Measurements from ENCODE around the gene B3GNT5.

B3GNT5 gene

DNA sequence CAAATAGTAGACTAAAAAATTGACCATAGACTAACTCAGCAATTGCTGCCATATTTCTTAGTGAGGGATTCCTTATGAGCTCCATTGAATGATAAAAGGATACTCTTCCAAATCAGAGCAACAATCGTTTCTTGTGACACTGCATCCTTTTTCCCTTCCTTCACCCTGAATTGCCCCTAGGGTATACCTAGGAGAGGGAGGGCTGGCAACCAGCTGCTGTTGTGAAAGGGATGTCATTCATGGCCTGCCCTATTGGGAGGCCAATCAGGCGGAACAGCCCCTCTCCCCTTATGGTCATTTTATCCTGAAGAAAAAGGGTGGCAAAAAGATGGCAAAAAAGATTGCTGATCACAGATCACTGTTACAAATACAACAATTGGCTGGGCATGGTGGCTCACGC, 26.3 kb downstream of the B3GNT5 start:
- Histone ChIP-seq H3K36me3 (ENCODE audit: low read depth) (peaks cover 7% of the 10 kb centered on the region; the same call in 1 of the 2 replicates), H3K4me3 (ENCODE audit: severe bottlenecking) (no peak overlapping the region), H3K9me3 (ENCODE audit: severe bottlenecking) (no peaks in the 10 kb centered on the region), H3K27me3 (ENCODE audit: insufficient read depth, poor library complexity, severe bottlenecking) (no peaks in the 10 kb centered on the region), H3K4me1 (ENCODE audit: insufficient read depth, poor library complexity, severe bottlenecking) (peaks cover 47% of the 10 kb centered on the region), H3K27ac (ENCODE audit: poor library complexity, severe bottlenecking) (peak overlapping the region; percentile 78)
- DNase-seq (ENCODE audit: low spot score) (no peak), ATAC-seq (ENCODE audit: low read depth) (no peak)
- TF ChIP-seq, protein P1, sequence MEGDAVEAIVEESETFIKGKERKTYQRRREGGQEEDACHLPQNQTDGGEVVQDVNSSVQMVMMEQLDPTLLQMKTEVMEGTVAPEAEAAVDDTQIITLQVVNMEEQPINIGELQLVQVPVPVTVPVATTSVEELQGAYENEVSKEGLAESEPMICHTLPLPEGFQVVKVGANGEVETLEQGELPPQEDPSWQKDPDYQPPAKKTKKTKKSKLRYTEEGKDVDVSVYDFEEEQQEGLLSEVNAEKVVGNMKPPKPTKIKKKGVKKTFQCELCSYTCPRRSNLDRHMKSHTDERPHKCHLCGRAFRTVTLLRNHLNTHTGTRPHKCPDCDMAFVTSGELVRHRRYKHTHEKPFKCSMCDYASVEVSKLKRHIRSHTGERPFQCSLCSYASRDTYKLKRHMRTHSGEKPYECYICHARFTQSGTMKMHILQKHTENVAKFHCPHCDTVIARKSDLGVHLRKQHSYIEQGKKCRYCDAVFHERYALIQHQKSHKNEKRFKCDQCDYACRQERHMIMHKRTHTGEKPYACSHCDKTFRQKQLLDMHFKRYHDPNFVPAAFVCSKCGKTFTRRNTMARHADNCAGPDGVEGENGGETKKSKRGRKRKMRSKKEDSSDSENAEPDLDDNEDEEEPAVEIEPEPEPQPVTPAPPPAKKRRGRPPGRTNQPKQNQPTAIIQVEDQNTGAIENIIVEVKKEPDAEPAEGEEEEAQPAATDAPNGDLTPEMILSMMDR (IDR thresholded peaks at IDR 0.05; ENCODE audit: poor library complexity, severe bottlenecking), result no peak

DNA sequence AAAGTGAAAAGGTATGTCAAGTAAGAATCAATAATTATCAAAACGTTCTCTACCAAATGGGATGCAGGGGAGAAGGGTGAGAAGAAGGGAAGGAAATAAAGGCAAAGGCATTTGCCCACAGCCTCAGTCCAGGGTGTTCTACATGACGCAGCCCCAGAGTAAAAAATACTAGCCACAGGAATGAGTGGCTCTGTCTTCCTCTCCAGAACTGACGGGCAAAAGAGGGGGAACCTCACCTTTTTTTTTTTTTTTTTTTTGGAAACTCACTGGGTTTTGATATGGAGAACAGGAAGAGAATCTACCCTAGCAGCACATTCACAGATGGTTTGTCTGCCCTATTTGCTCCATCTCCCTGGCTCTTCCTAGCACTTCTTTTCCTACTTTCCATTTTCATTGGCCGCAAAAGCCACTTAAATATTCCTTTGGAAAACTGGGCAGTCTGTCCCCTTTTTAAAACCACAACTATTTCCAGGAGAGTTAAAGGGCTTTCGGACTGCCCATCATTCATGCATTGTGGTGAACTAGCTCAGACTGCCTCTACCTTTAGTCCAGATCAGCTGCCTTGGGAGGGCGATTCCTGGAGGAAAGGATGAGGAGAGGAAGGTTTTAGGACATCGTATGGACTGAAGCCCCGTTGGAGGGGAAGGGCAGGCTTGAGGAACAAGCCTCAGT, 28.2 kb downstream of the B3GNT5 start:
- H3K27ac ChIP-seq (ENCODE audit: poor library complexity, severe bottlenecking), result no peak overlapping the region
- TF ChIP-seq, protein P1 (IDR thresholded peaks at IDR 0.05; ENCODE audit: poor library complexity, severe bottlenecking), result no peak
- H3K4me3 ChIP-seq (ENCODE audit: severe bottlenecking), result no peak overlapping the region
- no peaks in the 10 kb centered on the region for H3K27me3 ChIP-seq (ENCODE audit: insufficient read depth, poor library complexity, severe bottlenecking)
- ATAC-seq (ENCODE audit: low read depth) (no peak), DNase-seq (ENCODE audit: low spot score) (no peak)
- peaks cover 46% of the 10 kb centered on the region for H3K4me1 ChIP-seq (ENCODE audit: insufficient read depth, poor library complexity, severe bottlenecking)
- peaks cover 2% of the 10 kb centered on the region; the same call in 1 of the 2 replicates for H3K36me3 ChIP-seq (ENCODE audit: low read depth)
- no peaks in the 10 kb centered on the region for H3K9me3 ChIP-seq (ENCODE audit: severe bottlenecking)

DNA sequence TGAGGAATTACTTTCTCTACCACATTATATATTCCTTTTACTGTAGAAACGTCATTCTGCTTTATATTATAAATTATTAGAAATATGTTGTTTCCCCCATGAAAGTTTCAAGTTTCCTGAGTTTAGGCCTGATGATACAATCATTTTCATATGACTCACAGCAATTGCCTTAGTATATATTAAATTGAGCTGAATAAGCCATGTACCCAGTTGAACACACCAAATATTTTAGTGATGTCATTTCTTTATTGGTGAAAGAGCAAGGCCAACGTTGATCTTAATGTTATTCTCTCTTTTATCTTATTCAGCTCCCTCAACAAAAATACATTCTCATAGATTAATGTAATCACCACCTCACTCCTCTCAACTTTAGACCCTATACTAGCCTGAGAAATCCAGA, 30.8 kb downstream of the B3GNT5 start:
- no peak overlapping the region for H3K4me3 ChIP-seq (ENCODE audit: severe bottlenecking)
- no peaks in the 10 kb centered on the region for H3K36me3 ChIP-seq (ENCODE audit: low read depth)
- TF ChIP-seq, protein P1 (IDR thresholded peaks at IDR 0.05; ENCODE audit: poor library complexity, severe bottlenecking), result no peak
- peaks cover 48% of the 10 kb centered on the region for H3K4me1 ChIP-seq (ENCODE audit: insufficient read depth, poor library complexity, severe bottlenecking)
- peak overlapping the region; percentile 94 for H3K27ac ChIP-seq (ENCODE audit: poor library complexity, severe bottlenecking)
- no peaks in the 10 kb centered on the region for H3K27me3 ChIP-seq (ENCODE audit: insufficient read depth, poor library complexity, severe bottlenecking)
- H3K9me3 ChIP-seq (ENCODE audit: severe bottlenecking), result no peaks in the 10 kb centered on the region
- no peak for DNase-seq (ENCODE audit: low spot score)
- ATAC-seq (ENCODE audit: low read depth), result no peak

DNA sequence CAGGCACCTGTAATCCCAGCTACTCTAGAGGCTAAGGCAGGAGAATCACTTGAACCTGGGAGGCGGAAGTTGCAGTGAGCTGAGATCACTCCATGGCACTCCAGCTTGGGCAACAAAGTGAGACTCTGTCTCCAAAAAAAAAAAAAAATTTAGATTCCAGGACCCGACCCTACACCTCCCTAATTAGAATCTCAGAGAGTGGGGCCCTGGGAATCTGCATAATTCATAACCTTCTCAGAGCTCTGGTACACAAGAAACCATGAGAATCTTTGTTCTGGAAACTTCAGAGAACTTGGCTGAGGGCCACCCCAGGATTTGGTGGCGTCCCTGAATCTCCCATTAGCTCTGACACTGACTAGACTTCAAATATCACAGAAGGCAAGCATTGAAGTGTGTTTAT, 31.5 kb downstream of the B3GNT5 start:
- peaks cover 44% of the 10 kb centered on the region for H3K4me1 ChIP-seq (ENCODE audit: insufficient read depth, poor library complexity, severe bottlenecking)
- DNase-seq (ENCODE audit: low spot score), result no peak

More for the DNA sequence above, 31.5 kb downstream of the B3GNT5 start:
- no peaks in the 10 kb centered on the region for H3K9me3 ChIP-seq (ENCODE audit: severe bottlenecking)
- no peak overlapping the region for H3K4me3 ChIP-seq (ENCODE audit: severe bottlenecking)
- no peaks in the 10 kb centered on the region for H3K27me3 ChIP-seq (ENCODE audit: insufficient read depth, poor library complexity, severe bottlenecking)
- TF ChIP-seq, protein P1 (IDR thresholded peaks at IDR 0.05; ENCODE audit: poor library complexity, severe bottlenecking), result no peak
- no peaks in the 10 kb centered on the region for H3K36me3 ChIP-seq (ENCODE audit: low read depth)
- peak overlapping the region; percentile 94 for H3K27ac ChIP-seq (ENCODE audit: poor library complexity, severe bottlenecking)
- no peak for ATAC-seq (ENCODE audit: low read depth)
